GM12891 (cell line): ENCODE results near the gene MMP15.

Experiments used
- DNase-seq: peaks from one replicate; pipeline ENCODE4 v3.0.0; 2011; ENCODE audit warnings: low spot score; ENCODE audit not compliant: insufficient read length
- FAIRE-seq: peaks from 2 replicates; lab custom pipeline; 2011; peaks lifted over from hg19 to GRCh38; lab: Jason Lieb, UNC
- PAX5 ChIP-seq: IDR thresholded peaks from 2 replicates; pipeline ENCODE4 v1.6.1; 2011; ENCODE audit warnings: low read length, moderate library complexity, mild to moderate bottlenecking; ENCODE audit not compliant: insufficient read depth, severe bottlenecking
- POLR2A ChIP-seq: IDR thresholded peaks from 2 replicates; pipeline ENCODE4 v1.6.1; 2011; ENCODE audit warnings: low read depth, low read length, control low read depth
- POLR2AphosphoS5 ChIP-seq: IDR thresholded peaks from 2 replicates; pipeline ENCODE4 v1.6.1; 2011; ENCODE audit warnings: low read depth, low read length, control low read depth
- POU2F2 ChIP-seq: IDR thresholded peaks from 2 replicates; pipeline ENCODE4 v1.6.1; 2011; ENCODE audit warnings: low read depth, mild to moderate bottlenecking, control low read depth, low read length, moderate library complexity
- SPI1 ChIP-seq: IDR thresholded peaks from 2 replicates; pipeline ENCODE4 v1.6.1; 2011; ENCODE audit warnings: low read depth, low read length, control low read depth
- TAF1 ChIP-seq: IDR thresholded peaks from 2 replicates; pipeline ENCODE4 v1.6.1; 2011; ENCODE audit warnings: low read depth, low read length, control low read depth

Gene MMP15

GRCh38 chr16:58042001-58042885 is 16.7 kb downstream of the MMP15 start:
- FAIRE-seq (no peak), DNase-seq (no peak)
- no peak for TF ChIP-seq PAX5
- no peak for TF ChIP-seq SPI1
- no peak for TF ChIP-seq TAF1
- TF ChIP-seq POLR2AphosphoS5 = no peak
- no peak for TF ChIP-seq POLR2A
- no peak for TF ChIP-seq POU2F2

- FAIRE-seq (no peak), DNase-seq (no peak)
- TF ChIP-seq POLR2AphosphoS5 = no peak
- TF ChIP-seq PAX5 = no peak
- TF ChIP-seq POLR2A = no peak
- TF ChIP-seq SPI1 = no peak
- TF ChIP-seq TAF1 = no peak
- no peak for TF ChIP-seq POU2F2
Observed at GRCh38 chr16:58042886-58043515, 17.4 kb downstream of the MMP15 start.

- FAIRE-seq = no peak
- DNase-seq = no peak
- TF ChIP-seq PAX5 = no peak
Observed at GRCh38 chr16:58043571-58044155, 18.1 kb downstream of the MMP15 start.

- TF ChIP-seq SPI1 (no peak), POLR2A (no peak), POLR2AphosphoS5 (no peak), POU2F2 (no peak), PAX5 (no peak), TAF1 (no peak)
- FAIRE-seq (no peak), DNase-seq (no peak)
Observed at GRCh38 chr16:58044266-58045019, 18.9 kb downstream of the MMP15 start.

- TF ChIP-seq POLR2A = no peak
- no peak for TF ChIP-seq PAX5
- no peak for TF ChIP-seq POU2F2
- no peak for TF ChIP-seq SPI1
- TF ChIP-seq TAF1 = no peak
- no peak for TF ChIP-seq POLR2AphosphoS5
- DNase-seq (no peak), FAIRE-seq (no peak)
Observed at GRCh38 chr16:58045096-58045495, 19.5 kb downstream of the MMP15 start.

- FAIRE-seq (no peak), DNase-seq (no peak)
- TF ChIP-seq POU2F2 (no peak), PAX5 (no peak), POLR2A (no peak), TAF1 (no peak), POLR2AphosphoS5 (no peak), SPI1 (no peak)
Observed at GRCh38 chr16:58046054-58046881, 20.7 kb downstream of the MMP15 start.

- DNase-seq = no peak
- TF ChIP-seq PAX5 (no peak), POU2F2 (no peak), TAF1 (no peak), SPI1 (no peak), POLR2AphosphoS5 (no peak), POLR2A (no peak)
- no peak for FAIRE-seq
Observed at GRCh38 chr16:58046936-58047335, 21.4 kb downstream of the MMP15 start.

- TF ChIP-seq TAF1 = no peak
- no peak for TF ChIP-seq SPI1
- no peak for TF ChIP-seq POLR2AphosphoS5
- TF ChIP-seq POLR2A = no peak
- no peak for TF ChIP-seq POU2F2
- no peak for TF ChIP-seq PAX5
- FAIRE-seq = no peak
- DNase-seq = no peak
Observed at GRCh38 chr16:58047557-58048348, 22.2 kb downstream of the MMP15 start.
